ENCODE data around the gene MYMK. TPM values are rescaled to one million over a fixed set of nuclear protein-coding genes. Genes with fewer than 3 reads are reported as not detected.

The MYMK gene
- polyA plus RNA-seq: 0.13 TPM
- long read RNA-seq, donor 1: 0 reads
- long read RNA-seq, donor 2: 0 reads
- long read RNA-seq, donor 3: 0 reads
- long read RNA-seq, donor 4: 0 reads
- long read RNA-seq, donor 5: 0 reads
- long read RNA-seq, donor 6: 0 reads
- long read RNA-seq, donor 7: 0 reads
- long read RNA-seq, donor 8: 0 reads
- long read RNA-seq, donor 9: 0 reads
- long read RNA-seq, donor 10: 0 reads
- long read RNA-seq, donor 11: 0 reads

GRCh38 chr9:133524679-133525228, at the start of gene MYMK:
Gene MYMK, minus strand, starts transcription at chr9:133524959. Its CDS starts 115 bp downstream, at chr9:133524844.
- no CpG with 5 or more reads among the region's 17 CpGs for WGBS (ENCODE audit: insufficient coverage, low lambda C conversion rate)

GRCh38 chr9:133573791-133574515, 49.2 kb upstream of the MYMK start:
- Histone ChIP-seq H3K9me3 (ENCODE audit: control insufficient read depth, low read depth, low read length) (no peaks in the 10 kb centered on the region), H3K36me3 (ENCODE audit: control insufficient read depth, insufficient read depth, low read length) (no peaks in the 10 kb centered on the region), H3K4me3 (ENCODE audit: low read length) (no peak overlapping the region), H3K27me3 (ENCODE audit: control insufficient read depth, insufficient read depth, low read length) (peaks cover 17% of the 10 kb centered on the region), H3K27ac (ENCODE audit: low read length) (no peak overlapping the region), H3K4me1 (ENCODE audit: control insufficient read depth, insufficient read depth, low read length) (no peaks in the 10 kb centered on the region)
- no CpG with 5 or more reads among the region's 21 CpGs for WGBS (ENCODE audit: insufficient coverage, low lambda C conversion rate)
- DNase-seq: no peak

More at GRCh38 chr9:133524679-133525228, at the start of gene MYMK:
- Histone ChIP-seq H3K9me3 (ENCODE audit: control insufficient read depth, low read depth, low read length) (peaks cover 2% of the 10 kb centered on the region), H3K27ac (ENCODE audit: low read length) (no peak within 1 kb of the TSS), H3K36me3 (ENCODE audit: control insufficient read depth, insufficient read depth, low read length) (no peaks in the 10 kb centered on the region), H3K4me3 (ENCODE audit: low read length) (no peak within 1 kb of the TSS), H3K4me1 (ENCODE audit: control insufficient read depth, insufficient read depth, low read length) (peaks cover 10% of the 10 kb centered on the region), H3K27me3 (ENCODE audit: control insufficient read depth, insufficient read depth, low read length) (peaks cover 25% of the 10 kb centered on the region)
- DNase-seq: no peak

GRCh38 chr9:133572821-133573361, 48.1 kb upstream of the MYMK start:
- Histone ChIP-seq H3K4me3 (ENCODE audit: low read length) (no peak overlapping the region), H3K36me3 (ENCODE audit: control insufficient read depth, insufficient read depth, low read length) (no peaks in the 10 kb centered on the region), H3K9me3 (ENCODE audit: control insufficient read depth, low read depth, low read length) (no peaks in the 10 kb centered on the region), H3K27me3 (ENCODE audit: control insufficient read depth, insufficient read depth, low read length) (peaks cover 8% of the 10 kb centered on the region), H3K4me1 (ENCODE audit: control insufficient read depth, insufficient read depth, low read length) (no peaks in the 10 kb centered on the region), H3K27ac (ENCODE audit: low read length) (no peak overlapping the region)
- no peak for DNase-seq
- no CpG with 5 or more reads among the region's 15 CpGs for WGBS (ENCODE audit: insufficient coverage, low lambda C conversion rate)

GRCh38 chr9:133571896-133572595, 47.3 kb upstream of the MYMK start:
- Histone ChIP-seq H3K27ac (ENCODE audit: low read length) (no peak overlapping the region), H3K4me1 (ENCODE audit: control insufficient read depth, insufficient read depth, low read length) (no peaks in the 10 kb centered on the region), H3K9me3 (ENCODE audit: control insufficient read depth, low read depth, low read length) (no peaks in the 10 kb centered on the region), H3K4me3 (ENCODE audit: low read length) (no peak overlapping the region), H3K36me3 (ENCODE audit: control insufficient read depth, insufficient read depth, low read length) (no peaks in the 10 kb centered on the region), H3K27me3 (ENCODE audit: control insufficient read depth, insufficient read depth, low read length) (peaks cover 8% of the 10 kb centered on the region)
- DNase-seq: no peak
- no CpG with 5 or more reads among the region's 20 CpGs for WGBS (ENCODE audit: insufficient coverage, low lambda C conversion rate)

GRCh38 chr9:133571391-133571890, 46.7 kb upstream of the MYMK start:
- H3K4me3 ChIP-seq (ENCODE audit: low read length): no peak overlapping the region
- no peak for DNase-seq
- no peaks in the 10 kb centered on the region for H3K4me1 ChIP-seq (ENCODE audit: control insufficient read depth, insufficient read depth, low read length)
- no peaks in the 10 kb centered on the region for H3K9me3 ChIP-seq (ENCODE audit: control insufficient read depth, low read depth, low read length)
- WGBS (ENCODE audit: insufficient coverage, low lambda C conversion rate): 67% methylated on average over 1 of the region's 9 CpGs
- no peak overlapping the region for H3K27ac ChIP-seq (ENCODE audit: low read length)
- H3K36me3 ChIP-seq (ENCODE audit: control insufficient read depth, insufficient read depth, low read length): no peaks in the 10 kb centered on the region
- H3K27me3 ChIP-seq (ENCODE audit: control insufficient read depth, insufficient read depth, low read length): peaks cover 3% of the 10 kb centered on the region

GRCh38 chr9:133570691-133571080, 45.9 kb upstream of the MYMK start:
- Histone ChIP-seq H3K27me3 (ENCODE audit: control insufficient read depth, insufficient read depth, low read length) (peaks cover 2% of the 10 kb centered on the region), H3K4me1 (ENCODE audit: control insufficient read depth, insufficient read depth, low read length) (no peaks in the 10 kb centered on the region), H3K27ac (ENCODE audit: low read length) (no peak overlapping the region), H3K4me3 (ENCODE audit: low read length) (no peak overlapping the region), H3K36me3 (ENCODE audit: control insufficient read depth, insufficient read depth, low read length) (no peaks in the 10 kb centered on the region), H3K9me3 (ENCODE audit: control insufficient read depth, low read depth, low read length) (no peaks in the 10 kb centered on the region)
- no CpG with 5 or more reads among the region's 16 CpGs for WGBS (ENCODE audit: insufficient coverage, low lambda C conversion rate)
- no peak for DNase-seq

GRCh38 chr9:133569891-133570690, 45.3 kb upstream of the MYMK start:
- Histone ChIP-seq H3K9me3 (ENCODE audit: control insufficient read depth, low read depth, low read length) (no peaks in the 10 kb centered on the region), H3K4me1 (ENCODE audit: control insufficient read depth, insufficient read depth, low read length) (no peaks in the 10 kb centered on the region), H3K36me3 (ENCODE audit: control insufficient read depth, insufficient read depth, low read length) (no peaks in the 10 kb centered on the region), H3K27ac (ENCODE audit: low read length) (no peak overlapping the region), H3K4me3 (ENCODE audit: low read length) (no peak overlapping the region), H3K27me3 (ENCODE audit: control insufficient read depth, insufficient read depth, low read length) (peaks cover 6% of the 10 kb centered on the region)
- WGBS (ENCODE audit: insufficient coverage, low lambda C conversion rate): 60% methylated on average over 1 of the region's 36 CpGs
- no peak for DNase-seq

GRCh38 chr9:133569121-133569785, 44.5 kb upstream of the MYMK start:
- Histone ChIP-seq H3K4me3 (ENCODE audit: low read length) (no peak overlapping the region), H3K4me1 (ENCODE audit: control insufficient read depth, insufficient read depth, low read length) (no peaks in the 10 kb centered on the region), H3K27ac (ENCODE audit: low read length) (no peak overlapping the region), H3K36me3 (ENCODE audit: control insufficient read depth, insufficient read depth, low read length) (no peaks in the 10 kb centered on the region), H3K9me3 (ENCODE audit: control insufficient read depth, low read depth, low read length) (no peaks in the 10 kb centered on the region), H3K27me3 (ENCODE audit: control insufficient read depth, insufficient read depth, low read length) (peaks cover 11% of the 10 kb centered on the region)
- no CpG with 5 or more reads among the region's 14 CpGs for WGBS (ENCODE audit: insufficient coverage, low lambda C conversion rate)
- no peak for DNase-seq

GRCh38 chr9:133568186-133568585, 43.4 kb upstream of the MYMK start:
- no peaks in the 10 kb centered on the region for H3K36me3 ChIP-seq (ENCODE audit: control insufficient read depth, insufficient read depth, low read length)
- H3K4me1 ChIP-seq (ENCODE audit: control insufficient read depth, insufficient read depth, low read length): peaks cover 4% of the 10 kb centered on the region
- no peaks in the 10 kb centered on the region for H3K9me3 ChIP-seq (ENCODE audit: control insufficient read depth, low read depth, low read length)
- no peak for DNase-seq
- H3K27me3 ChIP-seq (ENCODE audit: control insufficient read depth, insufficient read depth, low read length): peaks cover 12% of the 10 kb centered on the region
- WGBS (ENCODE audit: insufficient coverage, low lambda C conversion rate): no CpG with 5 or more reads among the region's 33 CpGs
- no peak overlapping the region for H3K27ac ChIP-seq (ENCODE audit: low read length)
- no peak overlapping the region for H3K4me3 ChIP-seq (ENCODE audit: low read length)
